Naive B cell (primary cell): ENCODE data around the gene TRAF3. TPM values are rescaled to one million over a fixed set of nuclear protein-coding genes. Genes with fewer than 3 reads are reported as not detected.
A peak's percentile ranks its signal among the peaks of the same experiment; 100 is the strongest.

ENCODE experiments used
- ATAC-seq, 2 donors: fragments of 150-1000 bp; cut with Tn5 transposase; 2 replicates each; pipeline ENCODE4 v1.10.0; 2021; ENCODE audit warnings: low read depth in 2 of 2, mild to moderate bottlenecking in 2 of 2, moderate library complexity in 2 of 2
- DNase-seq: peaks from one replicate; pipeline ENCODE4 v3.0.0; 2022
- H3K27ac Mint-ChIP-seq, 6 donors: one replicate each; pipeline ENCODE4 v1.8.0; 2020 to 2022; ENCODE audit warnings: mild to moderate bottlenecking in 6 of 6, mixed read lengths in 6 of 6, moderate library complexity in 5 of 6, inconsistent platforms in 2 of 6
- H3K27me3 Mint-ChIP-seq, 3 donors: one replicate each; pipeline ENCODE4 v1.8.0; 2021 to 2022; ENCODE audit warnings: mixed read lengths in 3 of 3, mild to moderate bottlenecking in 1 of 3
- H3K36me3 Mint-ChIP-seq, 2 donors: one replicate each; pipeline ENCODE4 v1.8.0; 2020 to 2022; ENCODE audit warnings: mixed read lengths in 2 of 2, inconsistent platforms in 1 of 2, mild to moderate bottlenecking in 1 of 2
- H3K4me1 Mint-ChIP-seq, 3 donors: one replicate each; pipeline ENCODE4 v1.8.0; 2020 to 2022; ENCODE audit warnings: mixed read lengths in 3 of 3, inconsistent platforms in 1 of 3, mild to moderate bottlenecking in 1 of 3, moderate library complexity in 1 of 3
- H3K4me3 Mint-ChIP-seq, 8 donors: one replicate each; pipeline ENCODE4 v1.8.0; 2020 to 2022; ENCODE audit warnings: mild to moderate bottlenecking in 8 of 8, mixed read lengths in 8 of 8, moderate library complexity in 8 of 8, inconsistent platforms in 2 of 8
- H3K9me3 Mint-ChIP-seq, 7 donors: one replicate each; pipeline ENCODE4 v1.8.0; 2020 to 2022; ENCODE audit warnings: mixed read lengths in 7 of 7, mild to moderate bottlenecking in 5 of 7, inconsistent platforms in 2 of 7, moderate library complexity in 1 of 7
- polyA plus RNA-seq, 6 donors: library from polyadenylated mRNA; unstranded; fragments of 300-500 nt; fragmentation: Illumina TruSeq; gene quantifications; one replicate each; pipeline ENCODE4 v1.2.3, GENCODE V29; 2021; ENCODE audit warnings: low read depth in 6 of 6

The TRAF3 gene
- polyA plus RNA-seq, 6 donors from 2014 or later: 22.2 to 36.7 (median 27.0) TPM

- no peaks in the 10 kb centered on the region for H3K27me3 Mint-ChIP-seq
- no peaks in the 10 kb centered on the region for H3K9me3 Mint-ChIP-seq
- H3K27ac Mint-ChIP-seq: peak overlapping the region in 4 of 6 donors; percentile 44 to 80 (median 52)
- ATAC-seq (no peak), DNase-seq (no peak)
- peaks cover 9 to 25% of the 10 kb centered on the region in 2 donors for H3K36me3 Mint-ChIP-seq
- peaks cover 40 to 51% (median 41%) of the 10 kb centered on the region in 3 donors for H3K4me1 Mint-ChIP-seq
- H3K4me3 Mint-ChIP-seq: peak overlapping the region in 3 of 8 donors; percentile 21 to 42 (median 41)
Observed at GRCh38 chr14:102905116-102906108, 128.2 kb downstream of the TRAF3 start.

- DNase-seq (no peak), ATAC-seq (no peak)
- H3K27me3 Mint-ChIP-seq: no peaks in the 10 kb centered on the region
- peaks cover 9 to 25% of the 10 kb centered on the region in 2 donors for H3K36me3 Mint-ChIP-seq
- H3K27ac Mint-ChIP-seq: peak overlapping the region in 2 of 6 donors; percentile 49 to 54
- H3K4me3 Mint-ChIP-seq: no peak overlapping the region
- H3K4me1 Mint-ChIP-seq: peaks cover 29 to 42% (median 29%) of the 10 kb centered on the region in 3 donors
- H3K9me3 Mint-ChIP-seq: no peaks in the 10 kb centered on the region
Observed at GRCh38 chr14:102906616-102907302, 129.5 kb downstream of the TRAF3 start.

- peak; percentile 80 for DNase-seq
- Mint-ChIP-seq H3K27me3 (no peaks in the 10 kb centered on the region), H3K36me3 (peaks cover 9 to 23% of the 10 kb centered on the region in 2 donors), H3K4me1 (peaks cover 23 to 36% (median 24%) of the 10 kb centered on the region in 3 donors), H3K27ac (peak overlapping the region; percentile 21 to 98 (median 91)), H3K4me3 (peak overlapping the region in 6 of 8 donors; percentile 21 to 81 (median 52)), H3K9me3 (no peaks in the 10 kb centered on the region)
- peak; percentile 75 to 84 for ATAC-seq
Observed at GRCh38 chr14:102907303-102907844, 130.1 kb downstream of the TRAF3 start.

- peak overlapping the region in 7 of 8 donors; percentile 21 to 81 (median 43) for H3K4me3 Mint-ChIP-seq
- DNase-seq (no peak), ATAC-seq (peak in 1 of 2 donors; percentile 13)
- H3K36me3 Mint-ChIP-seq: peaks cover 9 to 15% of the 10 kb centered on the region in 2 donors
- peaks cover 18 to 30% (median 18%) of the 10 kb centered on the region in 3 donors for H3K4me1 Mint-ChIP-seq
- no peaks in the 10 kb centered on the region for H3K27me3 Mint-ChIP-seq
- peak overlapping the region in 5 of 6 donors; percentile 86 to 98 (median 92) for H3K27ac Mint-ChIP-seq
- no peaks in the 10 kb centered on the region for H3K9me3 Mint-ChIP-seq
Observed at GRCh38 chr14:102907980-102908730, 130.9 kb downstream of the TRAF3 start.

GRCh38 chr14:102908766-102909455, 131.7 kb downstream of the TRAF3 start:
- peaks cover 12 to 29% (median 14%) of the 10 kb centered on the region in 3 donors for H3K4me1 Mint-ChIP-seq
- H3K4me3 Mint-ChIP-seq: peak overlapping the region in 1 of 8 donors; percentile 33
- H3K27me3 Mint-ChIP-seq: no peaks in the 10 kb centered on the region
- no peak for DNase-seq
- peak overlapping the region in 4 of 6 donors; percentile 47 to 91 (median 62) for H3K27ac Mint-ChIP-seq
- ATAC-seq: no peak
- no peaks in the 10 kb centered on the region for H3K9me3 Mint-ChIP-seq
- peaks cover 8 to 9% of the 10 kb centered on the region in 2 donors for H3K36me3 Mint-ChIP-seq

- H3K4me3 Mint-ChIP-seq: no peak overlapping the region
- H3K27me3 Mint-ChIP-seq: no peaks in the 10 kb centered on the region
- ATAC-seq (no peak), DNase-seq (no peak)
- no peaks in the 10 kb centered on the region for H3K9me3 Mint-ChIP-seq
- H3K27ac Mint-ChIP-seq: peak overlapping the region in 1 of 6 donors; percentile 9
- peaks cover 6 to 9% of the 10 kb centered on the region in 2 donors for H3K36me3 Mint-ChIP-seq
- peaks cover 12 to 34% (median 18%) of the 10 kb centered on the region in 3 donors for H3K4me1 Mint-ChIP-seq
Observed at GRCh38 chr14:102909462-102909861, 132.2 kb downstream of the TRAF3 start.

- ATAC-seq (no peak), DNase-seq (no peak)
- no peaks in the 10 kb centered on the region for H3K27me3 Mint-ChIP-seq
- peak overlapping the region in 2 of 6 donors; percentile 9 to 49 for H3K27ac Mint-ChIP-seq
- peaks cover 6 to 9% of the 10 kb centered on the region in 2 donors for H3K36me3 Mint-ChIP-seq
- H3K4me3 Mint-ChIP-seq: no peak overlapping the region
- no peaks in the 10 kb centered on the region for H3K9me3 Mint-ChIP-seq
- H3K4me1 Mint-ChIP-seq: peaks cover 12 to 38% (median 20%) of the 10 kb centered on the region in 3 donors
Observed at GRCh38 chr14:102909911-102910310, 132.7 kb downstream of the TRAF3 start.

GRCh38 chr14:102910442-102910841, 133.2 kb downstream of the TRAF3 start:
- no peak overlapping the region for H3K4me3 Mint-ChIP-seq
- DNase-seq (no peak), ATAC-seq (no peak)
- peaks cover 4 to 6% of the 10 kb centered on the region in 2 donors for H3K36me3 Mint-ChIP-seq
- H3K27ac Mint-ChIP-seq: peak overlapping the region in 5 of 6 donors; percentile 26 to 81 (median 49)
- H3K9me3 Mint-ChIP-seq: no peaks in the 10 kb centered on the region
- H3K27me3 Mint-ChIP-seq: no peaks in the 10 kb centered on the region
- H3K4me1 Mint-ChIP-seq: peaks cover 12 to 38% (median 24%) of the 10 kb centered on the region in 3 donors

GRCh38 chr14:102911541-102911951, 134.3 kb downstream of the TRAF3 start:
- H3K27ac Mint-ChIP-seq: no peak overlapping the region
- no peak for ATAC-seq

GRCh38 chr14:102911991-102912761, 134.9 kb downstream of the TRAF3 start:
- ATAC-seq: no peak
- peak overlapping the region in 1 of 6 donors; percentile 60 for H3K27ac Mint-ChIP-seq
- H3K9me3 Mint-ChIP-seq: no peaks in the 10 kb centered on the region
- no peaks in the 10 kb centered on the region for H3K27me3 Mint-ChIP-seq
- peaks cover 23 to 34% (median 24%) of the 10 kb centered on the region in 3 donors for H3K4me1 Mint-ChIP-seq
- no peak for DNase-seq
- H3K36me3 Mint-ChIP-seq: peaks cover 0 to 6% of the 10 kb centered on the region in 2 donors
- peak overlapping the region in 2 of 8 donors; percentile 44 for H3K4me3 Mint-ChIP-seq

More at GRCh38 chr14:102911541-102911951, 134.3 kb downstream of the TRAF3 start:
- DNase-seq: no peak
- peaks cover 18 to 37% (median 24%) of the 10 kb centered on the region in 3 donors for H3K4me1 Mint-ChIP-seq
- no peak overlapping the region for H3K4me3 Mint-ChIP-seq
- H3K36me3 Mint-ChIP-seq: peaks cover 0 to 6% of the 10 kb centered on the region in 2 donors
- H3K9me3 Mint-ChIP-seq: no peaks in the 10 kb centered on the region
- H3K27me3 Mint-ChIP-seq: no peaks in the 10 kb centered on the region

GRCh38 chr14:102913341-102914211, 136.3 kb downstream of the TRAF3 start:
- Mint-ChIP-seq H3K9me3 (no peaks in the 10 kb centered on the region), H3K4me1 (peaks cover 15 to 27% (median 16%) of the 10 kb centered on the region in 3 donors), H3K36me3 (no peaks in the 10 kb centered on the region), H3K4me3 (peak overlapping the region in 4 of 8 donors; percentile 16 to 85 (median 59)), H3K27me3 (no peaks in the 10 kb centered on the region), H3K27ac (no peak overlapping the region)
- DNase-seq (no peak), ATAC-seq (no peak)
